HFFc6 (cell line): Measurements from ENCODE around the gene ADARB1. TPM values are rescaled to one million over a fixed set of nuclear protein-coding genes. Genes with fewer than 3 reads are reported as not detected.

Experiments
- DNase-seq: peaks from one replicate; pipeline ENCODE4 v3.0.0-alpha.2; 2018
- H3K27ac Mint-ChIP-seq: 2 replicates; pipeline ENCODE4 v1.8.0; 2020; ENCODE audit warnings: mild to moderate bottlenecking, mixed read lengths
- H3K27me3 Mint-ChIP-seq: 2 replicates; pipeline ENCODE4 v1.8.0; 2021; ENCODE audit warnings: mild to moderate bottlenecking, moderate library complexity, mixed read lengths; ENCODE audit not compliant: insufficient read depth
- H3K36me3 Mint-ChIP-seq: 2 replicates; pipeline ENCODE4 v1.8.0; 2021; ENCODE audit warnings: low read depth, mixed read lengths
- H3K4me1 Mint-ChIP-seq: 2 replicates; pipeline ENCODE4 v1.8.0; 2020; ENCODE audit warnings: low read depth, mixed read lengths
- H3K4me3 Mint-ChIP-seq: 2 replicates; pipeline ENCODE4 v1.8.0; 2020; ENCODE audit warnings: mild to moderate bottlenecking, moderate library complexity, mixed read lengths
- H3K9me3 Mint-ChIP-seq: 2 replicates; pipeline ENCODE4 v1.8.0; 2020; ENCODE audit warnings: mild to moderate bottlenecking, mixed read lengths
- total RNA-seq, 6 experiments: library from RNA; stranded (reverse); fragmentation: NEBNext Ultra II Directional; extraction: Animal tissue kit (Norgen Biotek cat#: 25700); gene quantifications; 2 replicates in 1 of 6; 3 replicates in 5 of 6; pipeline ENCODE4 v1.2.3, GENCODE V29; 2021
- TF ChIP-seq, protein P1 (sequence below): fragments of 200-600 bp; sonication (generic); IDR thresholded peaks from 2 replicates; pipeline ENCODE4 v1.5.0; 2021; ENCODE audit warnings: antibody characterized with exemption, mild to moderate bottlenecking

Gene ADARB1
- total RNA-seq, 6 experiments from 2014 or later, result 1.7 to 3.2 (median 2.2) TPM

DNA sequence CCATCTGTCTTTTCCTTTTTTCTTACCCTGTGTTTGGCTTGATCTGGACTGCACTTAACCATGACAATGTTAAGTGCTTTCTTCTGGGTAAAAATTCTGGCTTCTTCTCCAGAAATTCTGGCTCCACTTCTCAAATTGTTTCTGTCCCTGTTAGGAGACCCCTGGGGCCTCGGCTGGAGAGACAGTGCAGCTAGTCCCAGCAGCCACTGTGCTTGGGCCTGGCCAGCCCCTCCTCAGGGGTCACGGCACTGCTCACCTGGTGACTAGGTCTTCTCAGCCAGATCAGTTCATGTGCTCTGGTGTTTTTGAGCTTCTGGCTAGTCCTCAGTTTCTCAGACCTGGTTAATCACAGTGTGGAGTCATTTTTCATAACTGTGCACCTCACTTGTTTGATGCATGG, 72.4 kb downstream of the ADARB1 start:
- peaks cover 24% of the 10 kb centered on the region for H3K27me3 Mint-ChIP-seq
- H3K9me3 Mint-ChIP-seq, result no peaks in the 10 kb centered on the region
- no peak overlapping the region for H3K27ac Mint-ChIP-seq
- DNase-seq, result no peak
- TF ChIP-seq, protein P1, sequence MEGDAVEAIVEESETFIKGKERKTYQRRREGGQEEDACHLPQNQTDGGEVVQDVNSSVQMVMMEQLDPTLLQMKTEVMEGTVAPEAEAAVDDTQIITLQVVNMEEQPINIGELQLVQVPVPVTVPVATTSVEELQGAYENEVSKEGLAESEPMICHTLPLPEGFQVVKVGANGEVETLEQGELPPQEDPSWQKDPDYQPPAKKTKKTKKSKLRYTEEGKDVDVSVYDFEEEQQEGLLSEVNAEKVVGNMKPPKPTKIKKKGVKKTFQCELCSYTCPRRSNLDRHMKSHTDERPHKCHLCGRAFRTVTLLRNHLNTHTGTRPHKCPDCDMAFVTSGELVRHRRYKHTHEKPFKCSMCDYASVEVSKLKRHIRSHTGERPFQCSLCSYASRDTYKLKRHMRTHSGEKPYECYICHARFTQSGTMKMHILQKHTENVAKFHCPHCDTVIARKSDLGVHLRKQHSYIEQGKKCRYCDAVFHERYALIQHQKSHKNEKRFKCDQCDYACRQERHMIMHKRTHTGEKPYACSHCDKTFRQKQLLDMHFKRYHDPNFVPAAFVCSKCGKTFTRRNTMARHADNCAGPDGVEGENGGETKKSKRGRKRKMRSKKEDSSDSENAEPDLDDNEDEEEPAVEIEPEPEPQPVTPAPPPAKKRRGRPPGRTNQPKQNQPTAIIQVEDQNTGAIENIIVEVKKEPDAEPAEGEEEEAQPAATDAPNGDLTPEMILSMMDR, result no peak
- peaks cover 31% of the 10 kb centered on the region for H3K4me1 Mint-ChIP-seq
- no peaks in the 10 kb centered on the region for H3K36me3 Mint-ChIP-seq
- H3K4me3 Mint-ChIP-seq, result no peak overlapping the region

DNA sequence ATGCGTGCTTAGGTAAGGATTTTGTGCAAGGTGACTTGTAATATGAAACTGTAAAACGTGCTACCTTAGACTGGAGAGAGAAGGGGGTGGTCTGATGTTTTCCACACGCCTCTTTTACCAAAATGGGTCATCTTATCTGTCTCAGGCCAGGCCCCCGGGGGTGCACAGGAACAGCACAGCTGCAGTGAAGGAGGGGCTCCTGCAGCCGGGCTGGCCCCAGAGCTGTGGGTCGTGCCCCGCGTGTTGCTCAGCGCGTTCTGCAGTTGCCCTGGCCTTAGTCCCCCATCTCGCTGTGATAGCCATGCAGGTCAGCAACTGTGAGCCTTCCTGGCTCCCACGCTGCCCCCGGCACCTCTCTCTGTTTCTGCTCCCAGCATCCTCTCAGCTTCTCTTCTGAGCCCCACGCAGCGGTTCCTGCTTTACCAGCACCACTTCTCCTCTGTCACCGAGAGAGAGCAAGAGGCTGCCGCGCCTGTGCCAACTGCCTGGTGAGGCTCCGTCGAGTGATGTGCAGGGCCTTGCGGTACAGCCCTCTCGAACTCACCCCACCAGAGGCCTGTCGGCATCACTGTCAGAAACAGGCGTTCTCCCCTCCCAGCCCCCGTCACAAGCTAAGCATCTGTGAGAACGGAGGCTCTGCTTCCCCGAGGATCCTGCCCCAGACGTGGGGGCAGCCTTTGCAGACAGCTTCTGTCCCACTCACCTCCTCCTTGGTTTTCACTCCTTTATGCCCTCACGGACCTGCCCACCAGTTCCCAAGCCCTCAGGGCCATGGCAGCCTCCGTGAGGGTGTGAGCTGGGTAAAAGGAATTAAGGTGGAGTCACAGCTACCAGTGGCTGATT, 73.3 kb downstream of the ADARB1 start:
- TF ChIP-seq, protein P1, result no peak
- Mint-ChIP-seq H3K36me3 (no peaks in the 10 kb centered on the region), H3K4me1 (peaks cover 25% of the 10 kb centered on the region), H3K27ac (no peak overlapping the region), H3K4me3 (no peak overlapping the region), H3K9me3 (no peaks in the 10 kb centered on the region), H3K27me3 (peaks cover 28% of the 10 kb centered on the region)
- no peak for DNase-seq

DNA sequence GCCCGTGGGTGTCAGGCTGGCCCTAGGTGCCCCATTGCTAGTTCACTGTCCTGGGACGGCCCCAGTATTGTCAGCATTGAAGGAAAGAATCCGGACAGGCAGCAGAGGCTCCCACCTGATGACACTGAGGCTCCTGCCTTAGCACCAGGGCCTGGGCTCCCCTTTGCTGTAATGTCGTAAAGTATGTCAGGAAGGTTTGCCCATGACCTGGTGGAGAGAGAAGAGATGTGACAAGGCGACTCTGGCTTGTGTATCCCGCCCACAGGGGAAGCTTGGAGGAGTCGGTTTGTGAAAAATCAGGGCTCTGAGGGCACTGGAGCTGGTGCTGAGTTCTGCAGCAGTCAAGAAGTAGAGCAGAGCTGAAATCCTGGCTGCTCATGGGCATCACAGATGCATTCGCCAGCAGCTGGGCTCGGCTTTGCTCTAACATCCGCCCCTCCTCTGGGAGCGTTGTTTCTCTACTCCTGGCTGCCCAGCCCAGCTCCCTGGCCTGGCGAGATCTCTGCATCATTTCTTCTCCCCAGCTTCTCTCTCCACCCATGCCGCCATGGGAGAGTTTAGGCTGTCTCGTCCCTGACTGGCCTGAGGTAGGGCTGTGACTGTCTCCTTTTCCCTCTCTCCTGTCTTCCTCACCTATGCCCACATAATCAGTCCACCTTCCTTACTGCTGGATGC, 74.1 kb downstream of the ADARB1 start:
- Mint-ChIP-seq H3K4me1 (peaks cover 18% of the 10 kb centered on the region; the same call in 1 of the 2 replicates), H3K36me3 (no peaks in the 10 kb centered on the region), H3K27ac (no peak overlapping the region), H3K9me3 (no peaks in the 10 kb centered on the region), H3K27me3 (peaks cover 28% of the 10 kb centered on the region), H3K4me3 (no peak overlapping the region)
- DNase-seq, result no peak
- TF ChIP-seq, protein P1, result no peak

DNA sequence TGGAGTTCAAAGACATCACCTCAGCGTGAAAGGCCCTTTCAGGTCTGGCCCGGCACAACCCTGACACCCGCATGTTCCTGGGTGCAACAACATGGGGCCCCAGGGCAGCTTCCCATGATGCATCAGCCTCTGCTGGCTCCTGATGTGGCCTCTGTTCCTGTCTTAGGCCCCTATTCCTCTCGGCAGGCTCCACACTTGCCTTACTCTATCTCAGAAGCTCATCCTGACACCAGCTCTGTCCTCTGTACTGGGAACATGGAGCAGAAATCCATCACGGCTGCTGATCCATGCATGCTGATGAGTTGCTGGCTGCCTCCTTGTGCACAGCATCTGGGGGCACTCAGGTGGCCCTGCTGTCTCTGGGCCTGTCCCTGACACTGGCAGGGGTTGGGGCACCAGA, 74.6 kb downstream of the ADARB1 start:
- Mint-ChIP-seq H3K36me3 (no peaks in the 10 kb centered on the region), H3K4me1 (peaks cover 23% of the 10 kb centered on the region; the same call in 1 of the 2 replicates), H3K4me3 (no peak overlapping the region), H3K9me3 (no peaks in the 10 kb centered on the region), H3K27me3 (peaks cover 26% of the 10 kb centered on the region), H3K27ac (no peak overlapping the region)
- no peak for DNase-seq
- TF ChIP-seq, protein P1, result no peak

DNA sequence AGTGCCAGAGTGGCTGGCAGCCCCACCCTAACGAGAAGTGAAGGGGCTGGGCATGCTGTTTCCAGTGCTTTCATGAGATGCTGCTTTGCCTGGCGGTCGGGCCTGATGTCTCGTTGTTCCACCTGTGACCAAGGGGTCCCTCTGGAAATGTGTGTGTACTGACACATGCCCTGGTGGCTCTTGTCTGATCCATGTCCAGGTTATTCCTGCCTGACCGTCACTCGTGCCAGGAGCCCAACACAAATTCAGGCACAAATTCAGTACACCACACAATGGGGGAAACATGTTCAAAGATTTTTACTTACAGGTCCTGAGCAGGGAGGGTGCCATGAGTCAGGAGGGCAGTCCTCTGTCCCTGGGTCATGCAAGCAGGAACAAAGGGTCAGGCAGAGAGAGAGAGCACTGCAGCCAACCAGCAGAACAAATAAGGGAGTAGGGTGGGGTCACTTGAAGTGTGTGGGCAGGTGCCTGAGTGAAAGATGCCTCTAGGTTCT, 76.3 kb downstream of the ADARB1 start:
- Mint-ChIP-seq H3K36me3 (no peaks in the 10 kb centered on the region), H3K4me3 (no peak overlapping the region), H3K9me3 (no peaks in the 10 kb centered on the region), H3K4me1 (peaks cover 38% of the 10 kb centered on the region), H3K27ac (no peak overlapping the region), H3K27me3 (peaks cover 20% of the 10 kb centered on the region)
- DNase-seq, result no peak
- TF ChIP-seq, protein P1, result no peak
